ENCODE data around the gene CC2D2A. TPM values are rescaled to one million over a fixed set of nuclear protein-coding genes. Genes with fewer than 3 reads are reported as not detected.
A peak's percentile ranks its signal among the peaks of the same experiment; 100 is the strongest.

CC2D2A gene
- total and polyA plus RNA-seq, 9 of the 15 experiments (the other 6 are each of a cell fraction or from before 2014, with no cell fraction given) = 0.36 to 2.5 (median 1.6) TPM

GRCh38 chr4:15649914-15650545 lies 180.3 kb downstream of the CC2D2A start (continued):
- TF ChIP-seq CHD7 (IDR thresholded peaks at IDR 0.05; ENCODE audit: low read depth, low read length) (no peak), ZBTB40 (IDR thresholded peaks at IDR 0.05) (peak; percentile 30; the same call in 1 of the 2 replicates), ZBTB40 (CRISPR knock-in tag; IDR thresholded peaks at IDR 0.05) (no peak), RCOR1 (IDR thresholded peaks at IDR 0.05; ENCODE audit: borderline replicate concordance in 1 of 2, low read depth in 2 of 2, low read length in 2 of 2) (peak in 1 of 2 experiments; percentile 77; a peak in 1 of 4 replicates), LCOR (CRISPR knock-in tag; IDR thresholded peaks at IDR 0.05) (peak; percentile 32; the same call in 1 of the 2 replicates), KAT2B (IDR thresholded peaks at IDR 0.05; ENCODE audit: low read depth, low read length) (no peak), GATA2 (CRISPR knock-in tag; IDR thresholded peaks at IDR 0.05) (peak; percentile 71)

All from K562 (cell line).